ENCODE results near the gene MOBP.

Gene MOBP

GRCh38 chr3:39542588-39542988, 75.1 kb downstream of the MOBP start:
- DNase-seq: no peak

GRCh38 chr3:39548282-39548681, 80.8 kb downstream of the MOBP start:
- no peak for DNase-seq

DNA sequence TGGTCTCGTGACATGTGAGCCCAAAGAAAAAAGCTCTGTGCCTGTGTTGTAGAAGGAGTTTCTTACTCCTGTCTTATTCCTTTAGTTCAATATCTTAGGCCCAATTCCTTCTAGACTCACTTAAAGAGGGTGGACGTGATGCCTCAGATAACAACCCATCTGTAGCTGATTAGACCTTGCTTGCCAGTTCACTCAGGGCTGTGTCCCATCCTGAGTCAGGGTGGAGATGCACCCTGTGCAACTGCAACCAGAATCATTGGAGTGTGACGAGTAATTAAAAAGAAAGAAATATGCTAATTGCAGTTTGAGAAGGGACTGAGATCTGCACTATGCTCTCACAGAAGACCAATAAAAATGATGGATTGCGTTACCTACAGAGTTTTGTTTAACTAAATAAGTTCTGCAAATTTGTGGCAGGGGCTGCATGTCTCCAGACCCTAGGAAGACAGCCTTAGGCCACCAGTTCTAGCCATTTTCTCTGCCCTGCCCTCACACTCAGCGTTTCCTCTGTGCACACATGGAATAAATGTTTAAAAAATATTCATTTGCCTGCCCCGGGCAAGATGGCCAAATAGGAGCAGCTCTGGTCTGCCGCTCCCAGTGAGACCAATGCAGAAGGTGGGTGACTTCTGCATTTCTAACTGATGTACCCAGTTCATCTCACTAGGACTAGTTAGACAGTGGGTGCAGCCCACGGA, 83.0 kb downstream of the MOBP start:
- no peak for DNase-seq
